Neuron (in vitro differentiated cells): Measurements from ENCODE around the gene IGF2BP1.
A peak's percentile ranks its signal among the peaks of the same experiment; 100 is the strongest.
"Not testable (repeated sequence)": the region's sequence is repeated elsewhere in the genome, so short reads cannot be mapped to it uniquely, and the experiment has no call there.

Experiments
- H2AFZ ChIP-seq: one replicate; pipeline ENCODE4 v1.6.1; 2013; ENCODE audit warnings: low read depth, mild to moderate bottlenecking, inconsistent platforms, low read length, moderate library complexity
- H3K27me3 ChIP-seq: one replicate; pipeline ENCODE4 v1.6.1; 2013; ENCODE audit warnings: low read length; ENCODE audit not compliant: insufficient read depth
- H3K36me3 ChIP-seq: one replicate; pipeline ENCODE4 v1.6.1; 2013; ENCODE audit warnings: low read length; ENCODE audit not compliant: insufficient read depth
- H3K4me1 ChIP-seq: one replicate; pipeline ENCODE4 v1.6.1; 2013; ENCODE audit warnings: low read length; ENCODE audit not compliant: insufficient read depth
- H3K4me3 ChIP-seq: 2 replicates; pipeline ENCODE4 v1.5.1; 2013; ENCODE audit warnings: mild to moderate bottlenecking, low read length, moderate library complexity
- H3K9me3 ChIP-seq: one replicate; pipeline ENCODE4 v1.6.1; 2013; ENCODE audit warnings: low read length

The IGF2BP1 gene

GRCh38 chr17:49001671-49002070, 4.5 kb downstream of the IGF2BP1 start:
- no peaks in the 10 kb centered on the region for H3K9me3 ChIP-seq

DNA sequence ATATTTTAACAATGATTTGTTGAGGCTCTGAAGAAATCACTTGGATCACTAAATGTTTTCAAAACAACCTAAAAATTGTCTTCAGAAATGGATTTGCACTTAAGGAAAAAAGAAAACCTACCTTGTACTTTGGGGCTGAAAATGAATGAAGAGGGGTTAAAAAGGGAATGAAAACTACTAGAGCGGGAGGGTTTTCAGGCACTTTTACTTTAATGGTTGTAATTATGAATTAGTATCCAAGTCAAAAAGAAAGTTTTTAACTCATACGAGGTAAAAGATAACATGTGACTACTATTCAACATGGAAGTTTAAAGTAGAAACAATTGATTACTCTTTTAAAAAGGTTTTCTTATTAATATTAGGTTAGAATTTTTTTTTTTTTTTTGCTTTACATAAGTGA, 5.1 kb downstream of the IGF2BP1 start:
- H3K27me3 ChIP-seq, result no peaks in the 10 kb centered on the region
- H3K9me3 ChIP-seq, result no peaks in the 10 kb centered on the region
- H3K36me3 ChIP-seq, result peaks cover 26% of the 10 kb centered on the region
- no peak overlapping the region for H2AFZ ChIP-seq
- peaks cover 40% of the 10 kb centered on the region for H3K4me1 ChIP-seq
- peak overlapping the region; percentile 66 for H3K4me3 ChIP-seq

More at GRCh38 chr17:49001671-49002070, 4.5 kb downstream of the IGF2BP1 start:
- H3K4me1 ChIP-seq, result peaks cover 40% of the 10 kb centered on the region
- peaks cover 20% of the 10 kb centered on the region for H3K36me3 ChIP-seq
- no peaks in the 10 kb centered on the region for H3K27me3 ChIP-seq
- H3K4me3 ChIP-seq, result peak overlapping the region; percentile 66
- no peak overlapping the region for H2AFZ ChIP-seq

GRCh38 chr17:49002766-49003165, 5.6 kb downstream of the IGF2BP1 start:
- peaks cover 40% of the 10 kb centered on the region for H3K4me1 ChIP-seq
- H2AFZ ChIP-seq, result no peak overlapping the region
- H3K4me3 ChIP-seq, result peak overlapping the region; percentile 66
- no peaks in the 10 kb centered on the region for H3K9me3 ChIP-seq
- H3K27me3 ChIP-seq, result no peaks in the 10 kb centered on the region
- H3K36me3 ChIP-seq, result peaks cover 27% of the 10 kb centered on the region

GRCh38 chr17:49003557-49004511, 6.6 kb downstream of the IGF2BP1 start:
- Histone ChIP-seq H3K36me3 (peaks cover 27% of the 10 kb centered on the region), H3K4me1 (peaks cover 40% of the 10 kb centered on the region), H3K4me3 (peak overlapping the region; percentile 66), H2AFZ (no peak overlapping the region), H3K27me3 (no peaks in the 10 kb centered on the region), H3K9me3 (no peaks in the 10 kb centered on the region)

GRCh38 chr17:49005140-49005539, 8.0 kb downstream of the IGF2BP1 start:
- peaks cover 27% of the 10 kb centered on the region for H3K36me3 ChIP-seq
- no peaks in the 10 kb centered on the region for H3K27me3 ChIP-seq
- H3K4me1 ChIP-seq, result peaks cover 40% of the 10 kb centered on the region
- no peak overlapping the region for H2AFZ ChIP-seq
- no peaks in the 10 kb centered on the region for H3K9me3 ChIP-seq
- H3K4me3 ChIP-seq, result no peak overlapping the region

- H3K4me3 ChIP-seq, H2AFZ ChIP-seq, H3K27me3 ChIP-seq, H3K9me3 ChIP-seq: not testable (repeated sequence)
- H3K36me3 ChIP-seq, result peaks cover 41% of the 10 kb centered on the region
- peaks cover 18% of the 10 kb centered on the region for H3K4me1 ChIP-seq
Observed at GRCh38 chr17:49008908-49009307, 11.7 kb downstream of the IGF2BP1 start.

- Histone ChIP-seq H3K36me3 (peaks cover 29% of the 10 kb centered on the region), H3K4me1 (peaks cover 3% of the 10 kb centered on the region), H3K9me3 (no peaks in the 10 kb centered on the region), H3K27me3 (no peaks in the 10 kb centered on the region), H2AFZ (no peak overlapping the region), H3K4me3 (no peak overlapping the region)
Observed at GRCh38 chr17:49012769-49013255, 15.6 kb downstream of the IGF2BP1 start.

- Histone ChIP-seq H3K4me1 (peaks cover 3% of the 10 kb centered on the region), H3K36me3 (peaks cover 33% of the 10 kb centered on the region), H3K4me3 (no peak overlapping the region)
Observed at GRCh38 chr17:49013311-49014213, 16.4 kb downstream of the IGF2BP1 start.

GRCh38 chr17:49015179-49015923, 18.2 kb downstream of the IGF2BP1 start:
- Histone ChIP-seq H3K4me3 (no peak overlapping the region), H3K36me3 (peaks cover 41% of the 10 kb centered on the region), H3K9me3 (no peaks in the 10 kb centered on the region), H2AFZ (no peak overlapping the region), H3K27me3 (no peaks in the 10 kb centered on the region), H3K4me1 (peaks cover 5% of the 10 kb centered on the region)

More at GRCh38 chr17:49013311-49014213, 16.4 kb downstream of the IGF2BP1 start:
- no peaks in the 10 kb centered on the region for H3K27me3 ChIP-seq
- H3K9me3 ChIP-seq, result no peaks in the 10 kb centered on the region
- no peak overlapping the region for H2AFZ ChIP-seq

GRCh38 chr17:49015924-49016774, 19.0 kb downstream of the IGF2BP1 start:
- no peaks in the 10 kb centered on the region for H3K27me3 ChIP-seq
- peaks cover 42% of the 10 kb centered on the region for H3K36me3 ChIP-seq
- H3K4me3 ChIP-seq, result no peak overlapping the region
- H3K4me1 ChIP-seq, result peaks cover 13% of the 10 kb centered on the region
- H2AFZ ChIP-seq, result no peak overlapping the region
- no peaks in the 10 kb centered on the region for H3K9me3 ChIP-seq

DNA sequence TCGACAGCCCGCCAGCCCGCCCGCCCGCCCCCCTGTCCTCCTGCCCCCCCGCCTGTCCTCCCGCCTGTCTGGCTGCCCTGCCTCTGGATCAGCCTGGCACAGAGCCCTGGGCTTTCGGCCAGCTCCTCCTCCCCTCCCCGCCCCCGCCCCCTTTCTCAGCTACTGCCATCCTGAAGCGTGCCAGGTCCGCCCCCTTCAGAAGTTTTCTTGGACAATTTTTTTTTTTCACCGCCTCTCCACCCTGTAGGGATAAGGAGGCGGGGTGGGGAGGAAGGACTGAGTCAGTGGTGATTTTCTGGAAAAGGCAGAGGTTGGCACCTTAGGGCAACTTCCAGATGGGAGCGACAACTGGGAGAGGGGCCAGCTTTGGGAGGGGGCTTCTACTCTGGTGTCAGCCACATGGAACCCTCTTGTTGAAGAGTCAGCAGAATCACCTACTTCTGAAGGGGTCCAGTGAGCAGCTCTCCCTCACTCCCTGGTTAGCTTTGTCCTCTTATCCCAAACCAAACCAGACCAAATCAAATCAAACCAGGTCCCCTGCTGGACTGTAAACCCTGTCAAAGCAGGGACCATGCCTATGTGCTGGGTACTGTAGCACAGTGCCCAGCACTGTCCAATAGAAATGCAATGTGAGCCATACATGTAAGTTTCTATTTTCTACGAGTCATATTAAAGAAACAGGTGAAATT, 19.7 kb downstream of the IGF2BP1 start:
- Histone ChIP-seq H3K36me3 (peaks cover 42% of the 10 kb centered on the region), H3K9me3 (no peaks in the 10 kb centered on the region), H3K4me1 (peaks cover 20% of the 10 kb centered on the region), H3K4me3 (no peak overlapping the region), H2AFZ (no peak overlapping the region), H3K27me3 (no peaks in the 10 kb centered on the region)
